ENCODE measurements around the gene EPB41L4B. TPM values are rescaled to one million over a fixed set of nuclear protein-coding genes. Genes with fewer than 3 reads are reported as not detected.
"Not testable (repeated sequence)": the region's sequence is repeated elsewhere in the genome, so short reads cannot be mapped to it uniquely, and the experiment has no call there.

The EPB41L4B gene
- total RNA-seq, 2 experiments from 2014 or later, result 0.32 to 0.44 TPM

GRCh38 chr9:109218242-109218641, 102.6 kb downstream of the EPB41L4B start:
- POLR2A ChIA-PET, CTCF ChIA-PET: not testable (repeated sequence)

GRCh38 chr9:109214414-109214813, 106.4 kb downstream of the EPB41L4B start:
- ChIA-PET CTCF (no interaction called here), POLR2A (no interaction called here)

DNA sequence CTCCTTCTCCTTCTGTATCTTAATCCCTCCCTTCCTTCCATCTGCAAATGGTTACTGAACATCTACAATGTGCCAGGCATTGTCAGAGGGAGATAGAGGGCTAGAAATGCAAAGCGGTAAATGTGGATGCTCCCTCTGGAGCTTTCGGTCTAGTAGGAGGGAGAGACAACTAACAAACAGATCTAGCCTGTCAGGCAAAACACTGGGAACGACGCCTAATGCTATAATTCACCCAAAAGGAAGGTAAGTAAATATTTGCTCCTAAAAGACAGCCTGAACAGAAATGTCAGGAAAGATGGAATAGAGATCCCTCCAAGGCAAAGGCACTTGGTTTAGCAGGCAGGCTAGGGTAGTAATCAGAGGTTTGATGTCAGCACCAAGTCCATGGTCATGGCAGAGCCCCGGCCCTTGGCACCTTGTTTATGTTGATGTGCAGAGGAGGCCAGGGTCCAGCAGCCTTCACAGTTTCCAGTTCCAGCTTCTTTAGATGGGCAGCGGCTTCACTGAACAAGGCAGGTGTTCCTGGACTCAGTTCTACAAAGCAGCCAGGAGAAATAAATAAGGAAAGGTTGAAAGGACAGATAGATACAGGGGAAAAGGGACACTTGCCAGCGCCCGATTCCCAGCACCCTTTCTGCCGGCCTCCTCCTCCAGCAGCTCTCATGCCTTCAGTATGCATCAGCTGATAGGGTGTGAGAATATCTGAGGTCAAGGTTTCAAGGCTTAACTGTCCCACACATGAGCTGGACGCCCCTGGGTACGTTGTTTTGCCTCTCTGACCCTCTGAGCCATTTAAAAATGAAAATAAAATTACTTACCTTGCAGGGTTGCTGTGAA, 107.4 kb downstream of the EPB41L4B start:
- ChIA-PET POLR2A (no interaction called here), CTCF (no interaction called here)

GRCh38 chr9:109212768-109213167, 108.1 kb downstream of the EPB41L4B start:
- ChIA-PET CTCF (no interaction called here), POLR2A (no interaction called here)

- ChIA-PET CTCF (no interaction called here), POLR2A (no interaction called here)
Observed at GRCh38 chr9:109206670-109207069, 114.2 kb downstream of the EPB41L4B start.

DNA sequence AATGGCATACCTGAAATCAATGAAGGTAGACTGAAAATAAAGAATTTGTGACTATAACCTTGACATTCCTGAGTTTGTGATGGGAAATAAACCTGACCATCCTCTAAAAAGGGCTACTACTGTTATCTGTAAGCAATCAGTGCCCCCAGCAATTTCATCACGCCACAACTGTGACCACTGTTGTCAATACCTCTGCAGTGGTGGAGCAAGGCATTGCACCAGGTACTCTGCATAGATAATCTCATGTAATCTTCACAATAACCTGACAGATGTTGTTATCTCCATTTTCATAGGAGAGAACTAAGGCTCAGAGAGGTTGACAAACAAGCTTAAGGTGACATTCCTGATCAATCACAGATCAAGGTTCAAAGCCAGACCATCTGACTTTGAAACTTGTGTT, 115.3 kb downstream of the EPB41L4B start:
- POLR2A ChIA-PET, result no interaction called here

GRCh38 chr9:109203761-109204360, 117.0 kb downstream of the EPB41L4B start:
- POLR2A ChIA-PET, result no interaction called here
- CTCF ChIA-PET, result no interaction called here

More for the DNA sequence above, 115.3 kb downstream of the EPB41L4B start:
- CTCF ChIA-PET, result no interaction called here

DNA sequence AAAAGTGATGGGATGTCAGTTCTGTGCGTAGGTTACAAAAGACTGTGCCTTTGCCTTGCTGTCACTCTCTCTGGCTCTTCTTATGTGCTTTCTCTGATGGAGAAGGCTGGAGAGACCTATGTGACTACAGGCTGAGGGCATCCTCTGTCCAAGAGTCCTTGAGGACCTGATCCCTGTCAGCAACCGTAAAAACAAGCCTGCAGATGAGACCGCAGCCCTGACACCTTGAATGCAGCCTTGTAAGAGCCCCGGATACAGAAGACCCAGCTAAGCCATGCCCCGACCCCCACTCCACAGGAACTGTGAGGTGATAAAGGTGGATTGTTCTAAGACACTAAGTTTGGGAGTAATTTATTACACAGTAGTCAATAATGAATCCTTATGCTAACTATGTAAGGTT, 121.2 kb downstream of the EPB41L4B start:
- POLR2A ChIA-PET, result no interaction called here
- CTCF ChIA-PET, result no interaction called here

GRCh38 chr9:109198736-109199382, 122.0 kb downstream of the EPB41L4B start:
- CTCF ChIA-PET, result interaction anchor here (0.7 kb wide), 1 partner anchor 255 kb away, joined by 3 read pairs; no protein-coding TSS in a partner anchor
- POLR2A ChIA-PET, result no interaction called here

DNA sequence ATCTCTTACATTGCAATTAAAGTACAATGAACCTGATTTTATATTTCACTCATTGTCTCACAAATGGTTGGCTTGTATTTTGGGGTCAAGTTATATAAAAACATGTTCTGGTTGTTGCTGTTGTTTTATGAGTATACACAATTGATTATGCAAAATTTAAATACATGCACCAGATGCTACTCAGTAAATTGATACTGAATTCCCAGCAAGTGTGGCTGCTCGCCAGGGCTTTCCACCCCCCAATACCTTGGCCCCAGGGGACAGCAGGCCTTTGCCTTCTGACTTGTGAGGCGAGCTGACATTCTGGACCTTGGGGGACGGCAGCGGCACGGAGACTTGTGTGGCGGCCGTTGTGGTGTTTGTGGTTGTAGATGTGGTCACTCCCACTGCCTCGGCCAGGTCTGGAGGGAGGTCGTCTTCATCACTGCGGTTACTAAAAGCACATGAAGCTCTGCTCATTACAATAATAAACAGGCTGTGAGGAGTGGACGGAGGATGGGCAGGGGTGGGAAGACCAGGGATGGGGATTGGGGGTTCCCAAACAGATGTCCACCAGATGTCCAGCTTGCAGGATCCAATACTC, 126.8 kb downstream of the EPB41L4B start:
- ChIA-PET POLR2A (no interaction called here), CTCF (no interaction called here)

- POLR2A ChIA-PET, result no interaction called here
- CTCF ChIA-PET, result no interaction called here
Observed at GRCh38 chr9:109192732-109193361, 128.0 kb downstream of the EPB41L4B start.

GRCh38 chr9:109191746-109192145, 129.1 kb downstream of the EPB41L4B start:
- CTCF ChIA-PET, result no interaction called here
- POLR2A ChIA-PET, result no interaction called here

DNA sequence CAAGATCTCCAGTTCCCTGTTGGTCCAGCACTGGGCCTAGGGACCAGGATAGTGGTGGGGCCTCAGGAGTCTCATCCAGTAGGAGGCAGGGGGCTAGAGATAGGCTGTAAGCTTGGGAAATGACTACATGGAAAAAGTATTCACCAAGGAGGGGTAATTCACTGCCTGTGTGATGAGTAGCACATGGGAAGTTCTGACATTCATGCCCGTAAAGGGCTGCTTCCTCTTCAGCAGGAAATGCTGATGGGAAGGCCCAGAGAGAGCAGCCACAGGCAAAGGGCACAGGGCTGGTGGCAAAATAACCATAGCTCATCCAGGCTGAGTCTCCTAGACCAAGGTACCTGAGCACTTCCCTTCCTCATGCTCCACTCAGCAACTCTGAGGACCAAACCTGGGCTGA, 130.7 kb downstream of the EPB41L4B start:
- CTCF ChIA-PET, result no interaction called here
- POLR2A ChIA-PET, result no interaction called here

DNA sequence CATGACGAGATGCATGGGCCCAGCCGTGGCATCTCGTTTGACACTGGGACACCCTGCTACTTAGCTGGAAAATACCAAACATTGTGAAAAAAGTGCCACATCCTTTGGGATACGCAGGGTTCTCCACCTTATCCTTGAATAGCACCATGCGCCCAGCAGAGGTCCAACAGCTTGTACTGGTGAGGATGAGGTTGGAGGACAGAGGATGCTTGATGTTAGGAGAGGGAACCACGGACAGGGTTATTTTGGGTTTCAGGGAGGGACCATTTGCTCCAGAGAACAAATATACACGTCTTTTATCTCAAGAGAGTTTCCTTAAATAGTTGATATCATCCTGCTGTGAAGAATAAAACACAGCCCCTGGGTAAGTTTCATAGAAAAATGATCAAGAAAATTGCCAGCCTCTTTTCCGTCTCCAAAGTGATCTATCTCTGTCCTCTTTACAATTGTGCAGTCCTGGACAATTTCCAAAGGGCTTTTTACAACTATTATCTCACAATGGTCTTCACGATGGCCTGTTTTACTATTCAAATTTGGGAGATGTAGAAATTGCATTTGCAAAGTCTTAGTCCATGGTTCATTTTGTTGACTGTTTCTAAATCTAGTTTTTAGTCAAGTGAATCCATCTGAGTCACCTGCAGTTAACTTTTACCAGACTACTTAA, 133.9 kb downstream of the EPB41L4B start:
- ChIA-PET POLR2A (interaction anchor here (0.6 kb wide), 1 partner anchor 243 kb away, joined by 3 read pairs; no protein-coding TSS in a partner anchor), CTCF (no interaction called here)

GRCh38 chr9:109182940-109183798, 137.7 kb downstream of the EPB41L4B start:
- POLR2A ChIA-PET, result interaction anchor here (0.8 kb wide), 1 partner anchor 249 kb away, joined by 4 read pairs; the partner anchor contains the start of genes ABITRAM and ELP1
- CTCF ChIA-PET, result no interaction called here

DNA sequence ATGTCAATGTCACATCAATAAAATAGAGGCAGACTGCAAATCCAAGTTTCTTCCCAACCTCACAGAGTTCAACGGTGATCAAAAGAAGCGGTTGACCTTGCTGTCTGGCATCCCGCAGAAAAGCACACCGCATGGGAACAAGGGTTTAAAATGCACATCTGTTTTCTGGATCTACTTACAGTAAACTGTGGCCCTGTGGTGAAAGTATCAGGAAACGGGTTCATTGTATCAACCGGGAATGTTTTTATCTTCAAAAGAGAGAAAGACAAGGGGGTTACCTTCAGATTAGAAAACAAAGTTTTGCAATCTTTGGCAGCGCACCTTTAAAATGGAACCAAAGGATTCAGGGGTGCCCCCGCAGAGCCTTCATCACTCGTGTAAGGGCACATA, 138.3 kb downstream of the EPB41L4B start:
- ChIA-PET POLR2A (no interaction called here), CTCF (no interaction called here)

GRCh38 chr9:109181284-109181683, 139.6 kb downstream of the EPB41L4B start:
- CTCF ChIA-PET, result no interaction called here
- POLR2A ChIA-PET, result no interaction called here

DNA sequence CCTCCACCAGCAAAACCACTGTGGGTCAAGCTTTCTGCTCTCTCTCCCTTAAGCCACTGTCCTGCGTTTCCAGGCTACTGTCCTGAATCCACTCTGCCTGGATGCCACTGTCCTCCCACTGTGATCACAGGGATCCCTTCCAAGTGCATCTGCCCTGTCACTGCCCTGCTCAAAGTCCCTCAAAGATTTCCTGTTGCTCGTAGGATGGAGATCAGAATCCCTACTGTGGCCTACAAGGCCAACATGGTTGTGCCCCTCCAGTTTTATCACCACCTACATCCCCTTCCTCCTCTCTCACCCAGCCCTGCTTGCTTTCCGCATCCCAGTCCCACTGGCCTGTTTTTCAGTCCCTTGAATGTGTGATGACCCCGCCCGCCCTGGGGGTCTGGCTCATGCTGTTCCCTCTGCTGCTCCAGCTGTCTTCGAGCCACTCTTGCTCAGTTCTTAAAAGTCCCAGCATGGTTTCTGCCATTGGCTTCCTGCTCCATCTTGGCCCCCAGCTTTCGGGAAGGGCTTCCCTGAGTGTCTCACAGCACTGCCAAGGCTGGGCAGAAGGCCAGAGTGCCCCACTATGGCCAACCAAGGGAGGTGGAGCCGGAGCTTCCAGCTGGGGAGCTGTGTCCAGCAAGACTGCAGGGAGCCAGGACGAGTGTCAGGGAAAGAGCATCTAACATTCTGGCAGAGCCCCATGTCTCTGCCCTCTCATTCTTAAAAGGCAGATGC, 140.9 kb downstream of the EPB41L4B start:
- ChIA-PET POLR2A (no interaction called here), CTCF (no interaction called here)

Data from activated CD8-positive, alpha-beta memory T cell treated with anti-CD3 and anti-CD28 coated beads for 36 hours (primary cell).